MM.1S (cell line): ENCODE measurements around the gene SPATA13.

Experiments used
- DNase-seq: peaks from one replicate; pipeline ENCODE4 v3.0.0-alpha.2; 2015
- H2AFZ ChIP-seq: fragments of 300-600 bp; sonication (generic); 2 replicates; pipeline ENCODE4 v1.6.0; 2016; ENCODE audit warnings: antibody characterized with exemption, low read length
- H3F3A ChIP-seq: fragments of 300-600 bp; sonication (generic); 2 replicates; pipeline ENCODE4 v1.6.1; 2016; ENCODE audit warnings: mild to moderate bottlenecking, antibody characterized with exemption, low read length, moderate library complexity, mixed read lengths; ENCODE audit not compliant: insufficient read depth
- H3K27ac ChIP-seq: fragments of 300-600 bp; sonication (generic); 2 replicates; pipeline ENCODE4 v1.5.1; 2016; ENCODE audit warnings: mild to moderate bottlenecking, low read length
- H3K27me3 ChIP-seq: fragments of 300-600 bp; sonication (generic); replicated peaks from 2 replicates; pipeline ENCODE4 v1.6.0; 2016; ENCODE audit warnings: low read length; ENCODE audit not compliant: insufficient read depth
- H3K36me3 ChIP-seq: fragments of 300-600 bp; sonication (generic); replicated peaks from 2 replicates; pipeline ENCODE4 v1.6.1; 2016; ENCODE audit warnings: mild to moderate bottlenecking, low read length, mixed read lengths; ENCODE audit not compliant: insufficient read depth
- H3K4me1 ChIP-seq: fragments of 300-600 bp; sonication (generic); 2 replicates; pipeline ENCODE4 v1.6.1; 2016; ENCODE audit warnings: low read length, mixed read lengths
- H3K4me2 ChIP-seq: fragments of 300-600 bp; sonication (generic); 2 replicates; pipeline ENCODE4 v1.6.0; 2016; ENCODE audit warnings: low read depth, low read length
- H3K4me3 ChIP-seq: fragments of 300-600 bp; sonication (generic); 2 replicates; pipeline ENCODE4 v1.5.1; 2016; ENCODE audit warnings: low read length, mixed read lengths
- H3K79me2 ChIP-seq: fragments of 300-600 bp; sonication (generic); 2 replicates; pipeline ENCODE4 v1.6.1; 2016; ENCODE audit warnings: mixed run types, low read length, mixed read lengths
- H3K9ac ChIP-seq: fragments of 300-600 bp; sonication (generic); 2 replicates; pipeline ENCODE4 v1.6.1; 2016; ENCODE audit warnings: low read length, mixed read lengths
- H3K9me2 ChIP-seq: fragments of 300-600 bp; sonication (generic); replicated peaks from 2 replicates; pipeline ENCODE4 v1.6.1; 2016; ENCODE audit warnings: mild to moderate bottlenecking, low read length, mixed read lengths; ENCODE audit not compliant: insufficient read depth
- H3K9me3 ChIP-seq: fragments of 300-600 bp; sonication (generic); replicated peaks from 2 replicates; pipeline ENCODE4 v1.6.1; 2016; ENCODE audit warnings: mild to moderate bottlenecking, low read length, mixed read lengths; ENCODE audit not compliant: insufficient read depth
- H4K20me1 ChIP-seq: fragments of 300-600 bp; sonication (generic); 2 replicates; pipeline ENCODE4 v1.6.1; 2016; ENCODE audit warnings: mild to moderate bottlenecking, low read length, moderate library complexity, mixed read lengths; ENCODE audit not compliant: insufficient read depth
- CTCF ChIP-seq: fragments of 300-600 bp; sonication (generic); IDR thresholded peaks from 2 replicates; pipeline ENCODE4 v1.5.1; 2016; ENCODE audit warnings: antibody characterized with exemption, low read length, mixed read lengths
- EZH2 ChIP-seq: fragments of 300-600 bp; sonication (generic); optimal IDR thresholded peaks from 2 replicates; pipeline ENCODE3; 2017; ENCODE audit warnings: low read depth, mild to moderate bottlenecking, antibody characterized with exemption, low read length, mixed read lengths
- EZH2phosphoT487 ChIP-seq: fragments of 300-600 bp; sonication (generic); IDR thresholded peaks from 2 replicates; pipeline ENCODE4 v1.6.1; 2018; ENCODE audit warnings: antibody characterized with exemption, low read length

SPATA13 gene

GRCh38 chr13:24288870-24289269 lies 128.3 kb downstream of the SPATA13 start:
- H3K4me2 ChIP-seq, result no peak overlapping the region
- no peaks in the 10 kb centered on the region for H4K20me1 ChIP-seq
- no peaks in the 10 kb centered on the region for H3K9me3 ChIP-seq
- H3K27ac ChIP-seq, result no peak overlapping the region
- H3K9me2 ChIP-seq, result no peaks in the 10 kb centered on the region
- H3K4me1 ChIP-seq, result no peaks in the 10 kb centered on the region
- no peak overlapping the region for H3K4me3 ChIP-seq
- DNase-seq, result no peak
- TF ChIP-seq EZH2 (no peak), CTCF (no peak), EZH2phosphoT487 (no peak)
- no peak overlapping the region for H3K9ac ChIP-seq
- no peaks in the 10 kb centered on the region for H3F3A ChIP-seq
- H3K36me3 ChIP-seq, result no peaks in the 10 kb centered on the region
- no peaks in the 10 kb centered on the region for H3K27me3 ChIP-seq
- H2AFZ ChIP-seq, result no peak overlapping the region
- H3K79me2 ChIP-seq, result no peaks in the 10 kb centered on the region

- Histone ChIP-seq H3K4me3 (no peak overlapping the region), H3K36me3 (no peaks in the 10 kb centered on the region)
These were observed 129.9 kb downstream of the SPATA13 start for GRCh38 chr13:24290280-24290932.

GRCh38 chr13:24292481-24292880 lies 132.0 kb downstream of the SPATA13 start:
- TF ChIP-seq EZH2phosphoT487 (no peak), CTCF (no peak), EZH2 (no peak)
- DNase-seq, result no peak
- Histone ChIP-seq H3K4me3 (no peak overlapping the region), H4K20me1 (no peaks in the 10 kb centered on the region), H3K27ac (no peak overlapping the region), H3K36me3 (no peaks in the 10 kb centered on the region), H3K4me2 (no peak overlapping the region), H3K79me2 (no peaks in the 10 kb centered on the region), H3K9me3 (no peaks in the 10 kb centered on the region), H3K9ac (no peak overlapping the region), H3K9me2 (no peaks in the 10 kb centered on the region), H3K27me3 (no peaks in the 10 kb centered on the region), H3F3A (no peaks in the 10 kb centered on the region), H2AFZ (no peak overlapping the region), H3K4me1 (no peaks in the 10 kb centered on the region)

More at GRCh38 chr13:24290280-24290932, 129.9 kb downstream of the SPATA13 start:
- Histone ChIP-seq H3K4me1 (no peaks in the 10 kb centered on the region), H3K4me2 (no peak overlapping the region), H3K9me2 (no peaks in the 10 kb centered on the region), H3K9me3 (no peaks in the 10 kb centered on the region), H4K20me1 (no peaks in the 10 kb centered on the region), H3K9ac (no peak overlapping the region), H3K27ac (no peak overlapping the region), H2AFZ (no peak overlapping the region), H3F3A (no peaks in the 10 kb centered on the region), H3K27me3 (no peaks in the 10 kb centered on the region), H3K79me2 (no peaks in the 10 kb centered on the region)
- TF ChIP-seq CTCF, result no peak
- TF ChIP-seq EZH2, result no peak
- no peak for TF ChIP-seq EZH2phosphoT487
- no peak for DNase-seq
